Body of pancreas (tissue), 4 donors: ENCODE data around the gene C1orf198. TPM values are rescaled to one million over a fixed set of nuclear protein-coding genes. Genes with fewer than 3 reads are reported as not detected.

Experiments used
- ATAC-seq: fragments of 150-250 bp; one replicate; pipeline ENCODE4 v1.9.1; 2016
- DNase-seq, 4 donors: peaks; one replicate each; pipeline ENCODE4 v3.0.0-alpha.2; 2019
- H3K27ac ChIP-seq, 4 donors: fragments of 200-600 bp; sonication (generic); 1 replicate in 3 of 4; 2 replicates in 1 of 4; pipeline versions ENCODE4 v1.5.1 to v1.6.1; 2016 to 2019; ENCODE audit warnings: mild to moderate bottlenecking in 1 of 4, mixed read lengths in 1 of 4, moderate library complexity in 1 of 4
- H3K27me3 ChIP-seq, 2 donors: fragments of 200-600 bp; sonication (generic); one replicate each; pipeline ENCODE4 v1.6.0; 2016; ENCODE audit warnings: mild to moderate bottlenecking in 1 of 2
- H3K36me3 ChIP-seq, 2 donors: fragments of 200-600 bp; sonication (generic); replicated peaks in 1 of 2; 2 replicates each; pipeline ENCODE4 v1.5.1; 2016; ENCODE audit warnings: low read depth in 2 of 2; ENCODE audit not compliant: insufficient read depth in 1 of 2
- H3K4me1 ChIP-seq: fragments of 200-600 bp; sonication (generic); one replicate; pipeline ENCODE4 v1.6.0; 2016
- H3K4me3 ChIP-seq, 2 donors: fragments of 200-600 bp; sonication (generic); 1 replicate in 1 of 2; 2 replicates in 1 of 2; pipeline ENCODE4 v1.5.1; 2016 to 2019
- H3K9me3 ChIP-seq, 3 donors: fragments of 200-600 bp; sonication (generic); 1 replicate in 2 of 3; 2 replicates in 1 of 3; pipeline ENCODE4 v1.5.1; 2016
- CTCF ChIP-seq, 7 experiments: fragments of 450-650 bp in 4 of 7; fragments of 200-600 bp in 3 of 7; sonication (generic) in 3 of 7; IDR thresholded peaks; one replicate each; pipeline ENCODE4 v1.5.1; 2016 to 2019; ENCODE audit warnings: antibody characterized with exemption in 7 of 7
- POLR2A ChIP-seq, 3 donors: fragments of 450-650 bp; IDR thresholded peaks; one replicate each; pipeline ENCODE4 v1.6.1; 2016; ENCODE audit warnings: antibody characterized with exemption in 3 of 3, mild to moderate bottlenecking in 2 of 3
- WGBS, 2 donors: methylation state at CpG; one replicate each; pipeline ENCODE4 v1.1.5; 2017; 5-methylcytosine and 5-hydroxymethylcytosine counted together
- intact Hi-C: fragments of 100-400 bp; cut with DNase I; formaldehyde crosslinking; loops from one replicate; pipeline ENCODE4 v1.15.1; 2023
- total RNA-seq, 2 donors: library from RNA; depleted of rRNA; stranded (reverse); fragments of >200 nt; gene quantifications; one replicate each; pipeline ENCODE4 v1.1.0, GENCODE V29; 2016

C1orf198 gene
- total RNA-seq, 2 donors from 2014 or later = 29.0 to 66.7 TPM

DNA sequence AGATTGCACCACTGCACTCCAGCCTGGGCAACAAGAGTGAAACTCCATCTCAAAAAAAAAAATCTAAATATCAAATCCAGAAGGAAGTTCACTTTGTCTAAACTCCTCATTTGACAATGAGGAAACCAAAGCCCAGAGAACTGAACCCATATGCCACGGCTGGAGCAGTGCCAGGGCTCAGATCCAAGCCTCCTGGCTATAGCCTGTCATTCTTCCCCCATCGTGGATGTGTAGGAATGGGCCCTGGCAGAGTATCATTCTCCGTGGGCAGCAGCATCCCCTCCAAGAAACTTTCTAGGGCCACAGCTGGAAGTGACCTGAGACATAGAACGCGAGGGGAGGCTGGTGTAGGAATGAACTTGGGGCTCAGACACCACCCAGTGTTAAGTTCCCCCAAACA, 73.9 kb downstream of the C1orf198 start:
- DNase-seq (peak in 1 of 4 donors; percentile 42), ATAC-seq (no peak)
- Histone ChIP-seq H3K9me3 (no peaks in the 10 kb centered on the region), H3K36me3 (no peaks in the 10 kb centered on the region), H3K4me1 (no peaks in the 10 kb centered on the region), H3K27ac (no peak overlapping the region), H3K27me3 (no peaks in the 10 kb centered on the region), H3K4me3 (no peak overlapping the region)
- TF ChIP-seq CTCF (IDR thresholded peaks at IDR 0.05) (no peak), POLR2A (IDR thresholded peaks at IDR 0.05) (no peak)
- 36 to 48% methylated on average over 5 of the region's 5 CpGs for WGBS, 2 donors
- intact Hi-C loops = no loop called here

DNA sequence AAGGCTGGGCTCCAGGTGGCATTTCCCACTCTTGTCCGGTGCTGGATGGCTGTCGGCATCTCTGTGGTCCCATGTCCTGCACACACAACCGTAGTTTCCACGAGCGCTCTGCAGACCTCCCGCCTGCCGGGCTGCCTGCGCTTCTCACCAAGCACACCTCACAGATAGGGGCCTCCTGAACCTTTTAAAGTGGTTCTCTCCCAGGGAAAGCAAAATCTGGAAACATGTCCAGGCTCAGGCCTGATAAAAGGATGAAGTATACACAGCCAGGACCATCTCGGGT, 74.9 kb downstream of the C1orf198 start:
- no peaks in the 10 kb centered on the region for H3K9me3 ChIP-seq
- H3K27ac ChIP-seq = no peak overlapping the region
- no peaks in the 10 kb centered on the region for H3K4me1 ChIP-seq
- DNase-seq (no peak), ATAC-seq (no peak)
- TF ChIP-seq POLR2A (IDR thresholded peaks at IDR 0.05) = no peak
- TF ChIP-seq CTCF (IDR thresholded peaks at IDR 0.05) = no peak
- no peak overlapping the region for H3K4me3 ChIP-seq
- 86 to 91% methylated on average over 8 to 9 of the region's 9 CpGs for WGBS, 2 donors
- H3K36me3 ChIP-seq = no peaks in the 10 kb centered on the region
- intact Hi-C loops = no loop called here
- no peaks in the 10 kb centered on the region for H3K27me3 ChIP-seq

- ATAC-seq = no peak
- TF ChIP-seq CTCF (IDR thresholded peaks at IDR 0.05) = peak in 2 of 7 experiments; percentile 16 to 23
- TF ChIP-seq POLR2A (IDR thresholded peaks at IDR 0.05) = no peak
Measured at GRCh38 chr1:230792691-230793462, 75.4 kb downstream of the C1orf198 start.

GRCh38 chr1:230791986-230792564, 76.2 kb downstream of the C1orf198 start:
- intact Hi-C loops = no loop called here
- DNase-seq (no peak), ATAC-seq (no peak)
- 48 to 67% methylated on average over 5 of the region's 5 CpGs for WGBS, 2 donors
- TF ChIP-seq CTCF (IDR thresholded peaks at IDR 0.05) (no peak), POLR2A (IDR thresholded peaks at IDR 0.05) (no peak)
- H3K27ac ChIP-seq = no peak overlapping the region
- no peaks in the 10 kb centered on the region for H3K36me3 ChIP-seq
- no peak overlapping the region for H3K4me3 ChIP-seq
- H3K4me1 ChIP-seq = no peaks in the 10 kb centered on the region
- no peaks in the 10 kb centered on the region for H3K9me3 ChIP-seq
- no peaks in the 10 kb centered on the region for H3K27me3 ChIP-seq

More at GRCh38 chr1:230792691-230793462, 75.4 kb downstream of the C1orf198 start:
- H3K36me3 ChIP-seq = no peaks in the 10 kb centered on the region
- no peaks in the 10 kb centered on the region for H3K4me1 ChIP-seq
- H3K9me3 ChIP-seq = no peaks in the 10 kb centered on the region
- DNase-seq = no peak
- H3K27ac ChIP-seq = no peak overlapping the region
- intact Hi-C loops = no loop called here
- 81 to 91% methylated on average over 13 of the region's 13 CpGs for WGBS, 2 donors
- H3K27me3 ChIP-seq = no peaks in the 10 kb centered on the region
- no peak overlapping the region for H3K4me3 ChIP-seq

DNA sequence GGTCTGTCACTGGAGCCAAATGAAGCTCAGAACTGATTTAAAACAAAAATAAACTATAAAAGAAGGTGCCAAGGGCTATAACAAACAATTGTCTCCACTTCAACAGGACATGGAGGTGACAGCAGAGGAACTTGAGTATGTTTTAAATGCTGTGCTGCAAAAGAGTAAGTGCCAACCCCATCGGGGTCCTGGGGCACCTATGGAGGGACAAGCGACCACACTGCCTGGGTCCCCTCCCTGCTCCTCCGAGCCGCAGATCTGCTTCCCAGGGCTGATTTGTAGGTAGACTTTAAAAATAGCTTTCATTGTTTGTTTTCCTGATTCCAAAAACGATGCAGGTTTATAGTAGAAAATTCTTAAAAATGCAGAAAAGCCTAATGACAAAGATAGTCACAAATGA, 78.3 kb downstream of the C1orf198 start:
- DNase-seq (no peak), ATAC-seq (no peak)
- no peaks in the 10 kb centered on the region for H3K27me3 ChIP-seq
- no peak overlapping the region for H3K27ac ChIP-seq
- H3K36me3 ChIP-seq = no peaks in the 10 kb centered on the region
- H3K4me3 ChIP-seq = no peak overlapping the region
- no peak for TF ChIP-seq POLR2A (IDR thresholded peaks at IDR 0.05)
- TF ChIP-seq CTCF (IDR thresholded peaks at IDR 0.05) = no peak
- no peaks in the 10 kb centered on the region for H3K4me1 ChIP-seq
- H3K9me3 ChIP-seq = no peaks in the 10 kb centered on the region
- intact Hi-C loops = no loop called here
- WGBS, 2 donors = 62 to 64% methylated on average over 5 of the region's 5 CpGs
